Measurements from ENCODE around the gene CIAO1. TPM values are rescaled to one million over a fixed set of nuclear protein-coding genes. Genes with fewer than 3 reads are reported as not detected.

The CIAO1 gene
- total and polyA plus RNA-seq, 2 of the 13 experiments (the other 11 are each of a cell fraction or from before 2014, with no cell fraction given): 99.3 to 120 TPM

DNA sequence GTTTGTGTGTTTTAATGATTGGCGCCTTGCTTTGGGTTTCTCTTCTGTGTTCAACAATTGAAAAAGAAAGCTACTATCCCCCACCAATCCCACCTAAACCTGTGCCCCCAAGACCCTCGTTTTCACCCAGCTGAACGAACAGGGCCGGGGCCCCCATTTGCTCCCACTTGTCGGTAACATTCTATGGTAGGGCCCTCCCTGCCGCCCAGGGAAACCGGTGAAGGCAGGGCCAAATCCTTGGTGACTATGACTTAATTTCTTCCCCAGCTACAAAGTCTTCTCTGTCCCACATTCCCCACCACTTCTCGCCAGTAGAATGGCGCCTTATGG lies 39.9 kb downstream of the CIAO1 start (continued):
- TF ChIP-seq, protein P1, sequence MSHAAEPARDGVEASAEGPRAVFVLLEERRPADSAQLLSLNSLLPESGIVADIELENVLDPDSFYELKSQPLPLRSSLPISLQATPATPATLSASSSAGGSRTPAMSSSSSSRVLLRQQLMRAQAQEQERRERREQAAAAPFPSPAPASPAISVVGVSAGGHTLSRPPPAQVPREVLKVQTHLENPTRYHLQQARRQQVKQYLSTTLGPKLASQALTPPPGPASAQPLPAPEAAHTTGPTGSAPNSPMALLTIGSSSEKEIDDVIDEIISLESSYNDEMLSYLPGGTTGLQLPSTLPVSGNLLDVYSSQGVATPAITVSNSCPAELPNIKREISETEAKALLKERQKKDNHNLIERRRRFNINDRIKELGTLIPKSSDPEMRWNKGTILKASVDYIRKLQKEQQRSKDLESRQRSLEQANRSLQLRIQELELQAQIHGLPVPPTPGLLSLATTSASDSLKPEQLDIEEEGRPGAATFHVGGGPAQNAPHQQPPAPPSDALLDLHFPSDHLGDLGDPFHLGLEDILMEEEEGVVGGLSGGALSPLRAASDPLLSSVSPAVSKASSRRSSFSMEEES (CRISPR knock-in tag; IDR thresholded peaks at IDR 0.05): no peak
- TF ChIP-seq YY1 (IDR thresholded peaks at IDR 0.05; ENCODE audit: insufficient read depth, insufficient replicate concordance, low read depth, low read length) (no peak), DRAP1 (CRISPR knock-in tag; IDR thresholded peaks at IDR 0.05) (no peak), PLRG1 (conservative IDR thresholded peaks at IDR 0.05) (no peak), SNAPC5 (CRISPR knock-in tag; IDR thresholded peaks at IDR 0.05; ENCODE audit: borderline replicate concordance) (peak; percentile 21; the same call in 1 of the 2 replicates), NFIB (CRISPR knock-in tag; IDR thresholded peaks at IDR 0.05; ENCODE audit: borderline replicate concordance) (0 out of 2 replicates have a peak, but pooled peaks have one; percentile 13), HHEX (CRISPR knock-in tag; IDR thresholded peaks at IDR 0.05) (no peak), ZNF589 (CRISPR knock-in tag; conservative IDR thresholded peaks at IDR 0.05) (no peak), ARNT (IDR thresholded peaks at IDR 0.05) (no peak), ZNF253 (CRISPR knock-in tag; IDR thresholded peaks at IDR 0.05; ENCODE audit: borderline replicate concordance) (no peak), ZNF329 (CRISPR knock-in tag; IDR thresholded peaks at IDR 0.05; ENCODE audit: low read depth) (no peak), NFE2L1 (CRISPR knock-in tag; IDR thresholded peaks at IDR 0.05; ENCODE audit: borderline replicate concordance) (no peak), ZSCAN30 (CRISPR knock-in tag; IDR thresholded peaks at IDR 0.05) (no peak), PRMT3 (CRISPR knock-in tag; IDR thresholded peaks at IDR 0.05; ENCODE audit: borderline replicate concordance, low read depth) (no peak), RCOR2 (CRISPR knock-in tag; IDR thresholded peaks at IDR 0.05) (no peak), SCMH1 (CRISPR knock-in tag; IDR thresholded peaks at IDR 0.05; ENCODE audit: borderline replicate concordance) (no peak), ZNF558 (CRISPR knock-in tag; IDR thresholded peaks at IDR 0.05; ENCODE audit: borderline replicate concordance) (no peak)
- TF ChIP-seq, protein P2, sequence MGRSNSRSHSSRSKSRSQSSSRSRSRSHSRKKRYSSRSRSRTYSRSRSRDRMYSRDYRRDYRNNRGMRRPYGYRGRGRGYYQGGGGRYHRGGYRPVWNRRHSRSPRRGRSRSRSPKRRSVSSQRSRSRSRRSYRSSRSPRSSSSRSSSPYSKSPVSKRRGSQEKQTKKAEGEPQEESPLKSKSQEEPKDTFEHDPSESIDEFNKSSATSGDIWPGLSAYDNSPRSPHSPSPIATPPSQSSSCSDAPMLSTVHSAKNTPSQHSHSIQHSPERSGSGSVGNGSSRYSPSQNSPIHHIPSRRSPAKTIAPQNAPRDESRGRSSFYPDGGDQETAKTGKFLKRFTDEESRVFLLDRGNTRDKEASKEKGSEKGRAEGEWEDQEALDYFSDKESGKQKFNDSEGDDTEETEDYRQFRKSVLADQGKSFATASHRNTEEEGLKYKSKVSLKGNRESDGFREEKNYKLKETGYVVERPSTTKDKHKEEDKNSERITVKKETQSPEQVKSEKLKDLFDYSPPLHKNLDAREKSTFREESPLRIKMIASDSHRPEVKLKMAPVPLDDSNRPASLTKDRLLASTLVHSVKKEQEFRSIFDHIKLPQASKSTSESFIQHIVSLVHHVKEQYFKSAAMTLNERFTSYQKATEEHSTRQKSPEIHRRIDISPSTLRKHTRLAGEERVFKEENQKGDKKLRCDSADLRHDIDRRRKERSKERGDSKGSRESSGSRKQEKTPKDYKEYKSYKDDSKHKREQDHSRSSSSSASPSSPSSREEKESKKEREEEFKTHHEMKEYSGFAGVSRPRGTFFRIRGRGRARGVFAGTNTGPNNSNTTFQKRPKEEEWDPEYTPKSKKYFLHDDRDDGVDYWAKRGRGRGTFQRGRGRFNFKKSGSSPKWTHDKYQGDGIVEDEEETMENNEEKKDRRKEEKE (IDR thresholded peaks at IDR 0.05): no peak
- TF ChIP-seq, protein P3, sequence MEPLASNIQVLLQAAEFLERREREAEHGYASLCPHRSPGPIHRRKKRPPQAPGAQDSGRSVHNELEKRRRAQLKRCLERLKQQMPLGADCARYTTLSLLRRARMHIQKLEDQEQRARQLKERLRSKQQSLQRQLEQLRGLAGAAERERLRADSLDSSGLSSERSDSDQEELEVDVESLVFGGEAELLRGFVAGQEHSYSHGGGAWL (CRISPR knock-in tag; IDR thresholded peaks at IDR 0.05): no peak

All from HepG2 (cell line).